Keratinocyte (primary cell): ENCODE measurements around the gene ST8SIA4. TPM values are rescaled to one million over a fixed set of nuclear protein-coding genes. Genes with fewer than 3 reads are reported as not detected.

Experiments used
- DNase-seq: peaks from one replicate; pipeline ENCODE4 v3.0.0-alpha.2; 2011; ENCODE audit warnings: low read depth, missing footprints, low spot score
- FAIRE-seq: peaks from 2 replicates; lab custom pipeline; 2011; peaks lifted over from hg19 to GRCh38; lab: Jason Lieb, UNC
- H2AFZ ChIP-seq: 2 replicates; pipeline ENCODE4 v1.6.0; 2012; ENCODE audit warnings: low read length, control low read depth, inconsistent platforms; ENCODE audit not compliant: control insufficient read depth
- H3K27ac ChIP-seq: 2 replicates; pipeline ENCODE4 v1.5.1; 2011; ENCODE audit warnings: low read length; ENCODE audit not compliant: control insufficient read depth, insufficient read depth
- H3K27me3 ChIP-seq: 3 replicates; pipeline ENCODE4 v1.6.0; 2011; ENCODE audit warnings: low read length; ENCODE audit not compliant: control insufficient read depth, insufficient read depth; ENCODE audit errors: extremely low read depth
- H3K36me3 ChIP-seq, 2 experiments: 2 replicates in 1 of 2; 3 replicates in 1 of 2; pipeline ENCODE4 v1.5.1; 2011; ENCODE audit warnings: low read length in 2 of 2, mild to moderate bottlenecking in 1 of 2; ENCODE audit not compliant: control insufficient read depth in 2 of 2, insufficient read depth in 2 of 2; ENCODE audit errors: extremely low read depth in 1 of 2
- H3K4me1 ChIP-seq: 3 replicates; pipeline ENCODE4 v1.5.1; 2011; ENCODE audit warnings: low read length; ENCODE audit not compliant: control insufficient read depth, insufficient read depth; ENCODE audit errors: extremely low read depth
- H3K4me2 ChIP-seq: 3 replicates; pipeline ENCODE4 v1.6.0; 2011; ENCODE audit warnings: low read depth, low read length; ENCODE audit not compliant: control insufficient read depth, insufficient read depth; ENCODE audit errors: extremely low read depth
- H3K4me3 ChIP-seq, 3 experiments: fragments of 200-600 bp in 1 of 3; sonication (generic) in 1 of 3; 2 replicates in 2 of 3; 3 replicates in 1 of 3; pipeline ENCODE4 v1.5.1; 2011 to 2016; ENCODE audit warnings: low read length in 3 of 3, mild to moderate bottlenecking in 3 of 3, control low read depth in 2 of 3, inconsistent platforms in 1 of 3, low read depth in 1 of 3, mixed read lengths in 1 of 3, mixed run types in 1 of 3, moderate library complexity in 1 of 3; ENCODE audit not compliant: control insufficient read depth in 2 of 3, insufficient read depth in 2 of 3; ENCODE audit errors: extremely low read depth in 1 of 3
- H3K79me2 ChIP-seq: 2 replicates; pipeline ENCODE4 v1.6.0; 2012; ENCODE audit warnings: low read length; ENCODE audit not compliant: control insufficient read depth, insufficient read depth
- H3K9ac ChIP-seq: 3 replicates; pipeline ENCODE4 v1.6.0; 2011; ENCODE audit warnings: low read length; ENCODE audit not compliant: control insufficient read depth, insufficient read depth; ENCODE audit errors: extremely low read depth
- H3K9me1 ChIP-seq: 3 replicates; pipeline ENCODE4 v1.6.0; 2011; ENCODE audit warnings: low read length; ENCODE audit not compliant: control insufficient read depth, insufficient read depth; ENCODE audit errors: extremely low read depth
- H3K9me3 ChIP-seq: 2 replicates; pipeline ENCODE4 v1.5.1; 2012; ENCODE audit warnings: low read depth, low read length; ENCODE audit not compliant: control insufficient read depth
- H4K20me1 ChIP-seq: 3 replicates; pipeline ENCODE4 v1.6.0; 2011; ENCODE audit warnings: low read length; ENCODE audit not compliant: control insufficient read depth, insufficient read depth; ENCODE audit errors: extremely low read depth
- CTCF ChIP-seq, 3 experiments: IDR thresholded peaks in 1 of 3; conservative IDR thresholded peaks in 1 of 3; optimal IDR thresholded peaks in 1 of 3; 2 replicates in 2 of 3; 3 replicates in 1 of 3; pipeline versions ENCODE3 to v1.5.1; 2011; ENCODE audit warnings: low read length in 3 of 3, mild to moderate bottlenecking in 3 of 3, moderate library complexity in 2 of 3, control low read depth in 1 of 3, inconsistent platforms in 1 of 3; ENCODE audit not compliant: insufficient read depth in 2 of 3; ENCODE audit errors: extremely low read depth in 1 of 3
- EZH2 ChIP-seq: IDR thresholded peaks from one replicate; pipeline ENCODE4 v1.6.1; 2012; ENCODE audit warnings: inconsistent platforms, mild to moderate bottlenecking, low read length, moderate library complexity
- dilution Hi-C: fragments of 300-500 bp; cut with MboI; formaldehyde crosslinking; loops from one replicate; pipeline ENCODE4 v1.7.0; 2020; ENCODE audit warnings: low sequenced_read_pairs; ENCODE audit not compliant: extremely low pct_ligation_motif_present
- polyA plus RNA-seq, 5 experiments: library from polyadenylated mRNA; depleted of rRNA in 3 of 5; stranded (reverse) in 3 of 5; stranded (forward) in 1 of 5; unstranded in 1 of 5; fragments of >200 nt; gene quantifications; 1 replicate in 1 of 5; 2 replicates in 3 of 5; 3 replicates in 1 of 5; pipeline versions ENCODE4 v1.2.1 to v1.2.3, GENCODE V29; 2011 to 2012; ENCODE audit warnings: missing spikeins in 2 of 5, low read depth in 1 of 5, low replicate concordance in 1 of 5

The ST8SIA4 gene
- polyA plus RNA-seq, 1 donor (not counting 4 experiments of a cell fraction or from before 2014, with no cell fraction given): 0.43 TPM

GRCh38 chr5:100896054-100896453 lies 7.0 kb downstream of the ST8SIA4 start:
- Histone ChIP-seq H3K9me1 (no peaks in the 10 kb centered on the region), H3K4me3 (no peak overlapping the region), H3K36me3 (no peaks in the 10 kb centered on the region), H3K79me2 (no peaks in the 10 kb centered on the region), H4K20me1 (no peaks in the 10 kb centered on the region), H3K4me1 (peaks cover 7% of the 10 kb centered on the region), H3K27me3 (no peaks in the 10 kb centered on the region), H2AFZ (no peak overlapping the region), H3K27ac (no peak overlapping the region), H3K9me3 (no peaks in the 10 kb centered on the region), H3K9ac (no peak overlapping the region), H3K4me2 (no peak overlapping the region)
- dilution Hi-C loops: no loop called here
- FAIRE-seq (no peak), DNase-seq (no peak)
- no peak for TF ChIP-seq CTCF (optimal IDR thresholded peaks at IDR 0.05 in 1 of 3, IDR thresholded peaks at IDR 0.05 in 1 of 3, conservative IDR thresholded peaks at IDR 0.05 in 1 of 3; ENCODE audit: extremely low read depth in 1 of 3, insufficient read depth in 2 of 3, low read length in 3 of 3)
- TF ChIP-seq EZH2: no peak

- peak overlapping the region in 1 of 3 experiments; percentile 15 for H3K4me3 ChIP-seq
- no peaks in the 10 kb centered on the region for H3K79me2 ChIP-seq
- H3K4me1 ChIP-seq: no peaks in the 10 kb centered on the region
- peak overlapping the region; percentile 53 for H3K4me2 ChIP-seq
- DNase-seq: no peak
- H3K27ac ChIP-seq: no peak overlapping the region
- H3K9me1 ChIP-seq: no peaks in the 10 kb centered on the region
- no peaks in the 10 kb centered on the region for H3K27me3 ChIP-seq
- H3K36me3 ChIP-seq: no peaks in the 10 kb centered on the region
- dilution Hi-C loops: no loop called here
- H3K9me3 ChIP-seq: no peaks in the 10 kb centered on the region
- H3K9ac ChIP-seq: no peak overlapping the region
- no peaks in the 10 kb centered on the region for H4K20me1 ChIP-seq
- FAIRE-seq: peak; percentile 51
- no peak for TF ChIP-seq EZH2
- H2AFZ ChIP-seq: peak overlapping the region; percentile 77
Measured at GRCh38 chr5:100890461-100891008, 12.5 kb downstream of the ST8SIA4 start.

GRCh38 chr5:100889896-100890295 lies 13.2 kb downstream of the ST8SIA4 start:
- Histone ChIP-seq H3K79me2 (no peaks in the 10 kb centered on the region), H2AFZ (peak overlapping the region; percentile 77), H3K27ac (no peak overlapping the region), H3K4me2 (peak overlapping the region; percentile 53), H3K36me3 (no peaks in the 10 kb centered on the region), H3K9ac (no peak overlapping the region), H4K20me1 (no peaks in the 10 kb centered on the region), H3K4me3 (peak overlapping the region in 1 of 3 experiments; percentile 15), H3K27me3 (no peaks in the 10 kb centered on the region), H3K9me3 (no peaks in the 10 kb centered on the region), H3K9me1 (no peaks in the 10 kb centered on the region), H3K4me1 (no peaks in the 10 kb centered on the region)
- FAIRE-seq: no peak
- dilution Hi-C loops: no loop called here
- TF ChIP-seq EZH2: no peak
- no peak for TF ChIP-seq CTCF (optimal IDR thresholded peaks at IDR 0.05 in 1 of 3, IDR thresholded peaks at IDR 0.05 in 1 of 3, conservative IDR thresholded peaks at IDR 0.05 in 1 of 3; ENCODE audit: extremely low read depth in 1 of 3, insufficient read depth in 2 of 3, low read length in 3 of 3)
- no peak for DNase-seq
